Muscle of back (tissue), 11 donors: Measurements from ENCODE around the gene ZNF574. TPM values are rescaled to one million over a fixed set of nuclear protein-coding genes. Genes with fewer than 3 reads are reported as not detected.

Experiments
- DNase-seq, 3 donors: peaks; one replicate each; pipeline versions ENCODE4 v3.0.0 to v3.0.0-alpha.2; 2013
- polyA plus RNA-seq, 10 donors: library from polyadenylated mRNA; unstranded; fragments of 120-200 nt; gene quantifications; one replicate each; pipeline ENCODE4 v1.2.1, GENCODE V29; 2013; ENCODE audit not compliant: insufficient read length in 10 of 10

The ZNF574 gene
- polyA plus RNA-seq, 10 donors, result 7.5 to 14.1 (median 9.5) TPM

DNA sequence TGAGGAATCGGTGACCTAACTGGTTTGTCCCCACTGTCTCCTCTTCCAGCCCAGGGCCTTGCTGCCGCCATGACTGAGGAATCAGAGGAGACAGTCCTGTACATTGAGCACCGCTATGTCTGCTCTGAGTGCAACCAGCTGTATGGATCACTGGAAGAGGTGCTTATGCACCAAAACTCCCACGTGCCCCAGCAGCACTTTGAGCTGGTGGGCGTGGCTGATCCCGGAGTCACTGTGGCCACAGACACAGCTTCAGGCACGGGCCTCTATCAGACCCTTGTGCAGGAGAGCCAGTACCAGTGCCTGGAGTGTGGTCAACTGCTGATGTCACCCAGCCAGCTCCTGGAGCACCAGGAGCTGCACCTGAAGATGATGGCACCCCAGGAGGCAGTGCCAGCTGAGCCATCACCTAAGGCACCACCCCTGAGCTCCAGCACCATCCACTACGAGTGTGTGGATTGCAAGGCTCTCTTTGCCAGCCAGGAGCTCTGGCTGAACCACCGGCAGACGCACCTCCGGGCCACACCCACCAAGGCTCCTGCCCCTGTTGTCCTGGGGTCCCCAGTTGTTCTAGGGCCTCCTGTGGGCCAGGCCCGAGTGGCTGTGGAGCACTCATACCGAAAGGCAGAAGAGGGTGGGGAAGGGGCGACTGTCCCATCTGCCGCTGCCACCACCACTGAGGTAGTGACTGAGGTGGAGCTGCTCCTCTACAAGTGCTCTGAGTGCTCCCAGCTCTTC is 2.7 kb downstream of the ZNF574 start:
- DNase-seq, result no peak

DNA sequence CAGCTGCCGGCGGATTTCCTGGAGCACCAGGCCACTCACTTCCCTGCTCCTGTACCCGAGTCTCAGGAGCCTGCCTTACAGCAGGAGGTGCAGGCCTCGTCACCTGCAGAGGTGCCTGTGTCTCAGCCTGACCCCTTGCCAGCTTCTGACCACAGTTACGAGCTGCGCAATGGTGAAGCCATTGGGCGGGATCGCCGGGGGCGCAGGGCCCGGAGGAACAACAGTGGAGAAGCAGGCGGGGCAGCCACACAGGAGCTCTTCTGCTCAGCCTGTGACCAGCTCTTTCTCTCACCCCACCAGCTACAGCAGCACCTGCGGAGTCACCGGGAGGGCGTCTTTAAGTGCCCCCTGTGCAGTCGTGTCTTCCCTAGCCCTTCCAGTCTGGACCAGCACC is 3.3 kb downstream of the ZNF574 start:
- no peak for DNase-seq

DNA sequence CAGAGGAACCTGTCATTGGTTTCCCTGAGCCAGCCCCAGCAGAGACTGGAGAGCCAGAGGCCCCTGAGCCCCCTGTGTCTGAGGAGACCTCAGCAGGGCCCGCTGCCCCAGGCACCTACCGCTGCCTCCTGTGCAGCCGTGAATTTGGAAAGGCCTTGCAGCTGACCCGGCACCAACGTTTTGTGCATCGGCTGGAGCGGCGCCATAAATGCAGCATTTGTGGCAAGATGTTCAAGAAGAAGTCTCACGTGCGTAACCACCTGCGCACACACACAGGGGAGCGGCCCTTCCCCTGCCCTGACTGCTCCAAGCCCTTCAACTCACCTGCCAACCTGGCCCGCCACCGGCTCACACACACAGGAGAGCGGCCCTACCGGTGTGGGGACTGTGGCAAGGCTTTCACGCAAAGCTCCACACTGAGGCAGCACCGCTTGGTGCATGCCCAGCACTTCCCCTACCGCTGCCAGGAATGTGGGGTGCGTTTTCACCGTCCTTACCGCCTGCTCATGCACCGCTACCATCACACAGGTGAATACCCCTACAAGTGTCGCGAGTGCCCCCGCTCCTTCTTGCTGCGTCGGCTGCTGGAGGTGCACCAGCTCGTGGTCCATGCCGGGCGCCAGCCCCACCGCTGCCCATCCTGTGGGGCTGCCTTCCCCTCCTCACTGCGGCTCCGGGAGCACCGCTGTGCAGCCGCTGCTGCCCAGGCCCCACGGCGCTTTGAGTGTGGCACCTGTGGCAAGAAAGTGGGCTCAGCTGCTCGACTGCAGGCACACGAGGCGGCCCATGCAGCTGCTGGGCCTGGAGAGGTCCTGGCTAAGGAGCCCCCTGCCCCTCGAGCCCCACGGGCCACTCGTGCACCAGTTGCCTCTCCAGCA is 4.2 kb downstream of the ZNF574 start:
- no peak for DNase-seq

DNA sequence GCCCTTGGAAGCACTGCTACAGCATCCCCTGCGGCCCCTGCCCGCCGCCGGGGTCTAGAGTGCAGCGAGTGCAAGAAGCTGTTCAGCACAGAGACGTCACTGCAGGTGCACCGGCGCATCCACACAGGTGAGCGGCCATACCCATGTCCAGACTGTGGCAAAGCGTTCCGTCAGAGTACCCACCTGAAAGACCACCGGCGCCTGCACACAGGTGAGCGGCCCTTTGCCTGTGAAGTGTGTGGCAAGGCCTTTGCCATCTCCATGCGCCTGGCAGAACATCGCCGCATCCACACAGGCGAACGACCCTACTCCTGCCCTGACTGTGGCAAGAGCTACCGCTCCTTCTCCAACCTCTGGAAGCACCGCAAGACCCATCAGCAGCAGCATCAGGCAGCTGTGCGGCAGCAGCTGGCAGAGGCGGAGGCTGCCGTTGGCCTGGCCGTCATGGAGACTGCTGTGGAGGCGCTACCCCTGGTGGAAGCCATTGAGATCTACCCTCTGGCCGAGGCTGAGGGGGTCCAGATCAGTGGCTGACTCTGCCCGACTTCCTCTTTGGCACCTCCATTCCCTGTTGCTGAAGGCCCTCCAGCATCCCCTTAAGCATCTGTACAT is 4.9 kb downstream of the ZNF574 start:
- DNase-seq, result no peak

DNA sequence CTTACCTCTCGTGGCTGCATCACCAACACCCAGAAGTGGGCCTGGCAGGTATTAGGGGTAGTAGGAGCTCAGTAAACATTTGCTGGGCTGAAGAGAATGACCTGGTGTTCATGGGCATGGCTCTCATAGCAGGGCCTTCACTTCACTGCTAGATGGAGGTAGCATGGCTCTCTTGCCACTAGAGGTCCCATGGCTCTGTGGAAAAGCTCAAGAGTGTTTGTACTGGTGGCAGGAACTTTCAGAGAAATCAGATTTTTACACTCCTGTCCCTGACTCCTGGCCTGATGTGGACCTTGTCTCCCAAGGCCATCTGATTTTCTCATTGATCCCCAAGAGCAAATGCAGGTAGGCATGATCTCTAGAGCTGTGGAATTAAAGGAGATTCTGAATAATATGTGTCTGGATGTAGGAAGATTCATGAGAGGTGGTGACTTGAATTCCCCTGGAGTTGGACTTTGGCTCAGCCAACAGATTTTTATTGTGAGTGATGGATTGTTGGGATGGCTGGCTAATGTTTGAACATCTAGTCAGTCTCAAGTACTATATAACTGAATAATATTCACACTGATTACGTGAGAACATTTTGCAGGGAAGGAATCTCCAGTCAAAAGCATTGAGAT is 5.7 kb downstream of the ZNF574 start:
- no peak for DNase-seq

- no peak for DNase-seq
Observed at GRCh38 chr19:42083537-42083936, 7.6 kb downstream of the ZNF574 start.

DNA sequence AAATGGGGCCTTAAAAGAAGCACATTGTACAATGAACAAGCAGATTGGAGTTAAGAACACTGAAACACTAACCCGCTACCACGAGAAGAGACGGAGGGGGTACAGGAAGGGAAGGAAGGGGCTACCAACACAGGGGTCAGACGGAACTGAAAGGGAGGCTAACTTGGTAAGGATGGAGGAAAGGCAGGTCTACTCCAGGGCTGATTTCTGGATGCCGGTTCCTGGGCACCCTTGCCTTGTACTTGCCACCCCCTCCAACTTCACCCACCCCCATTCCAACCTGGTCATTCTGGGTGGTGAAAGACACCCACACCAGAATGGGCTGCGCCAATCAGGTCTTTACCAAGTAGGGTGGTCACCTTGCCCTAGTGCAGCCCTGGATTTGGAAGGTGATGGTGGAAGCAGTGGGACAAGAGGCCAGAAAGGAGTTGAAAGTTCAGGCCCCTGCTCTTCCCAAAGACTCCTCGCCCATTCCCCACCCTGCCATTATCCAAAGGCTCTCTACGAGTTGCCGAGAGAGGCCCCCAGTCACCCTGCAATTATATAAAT is 10.3 kb downstream of the ZNF574 start:
- DNase-seq, result no peak

DNA sequence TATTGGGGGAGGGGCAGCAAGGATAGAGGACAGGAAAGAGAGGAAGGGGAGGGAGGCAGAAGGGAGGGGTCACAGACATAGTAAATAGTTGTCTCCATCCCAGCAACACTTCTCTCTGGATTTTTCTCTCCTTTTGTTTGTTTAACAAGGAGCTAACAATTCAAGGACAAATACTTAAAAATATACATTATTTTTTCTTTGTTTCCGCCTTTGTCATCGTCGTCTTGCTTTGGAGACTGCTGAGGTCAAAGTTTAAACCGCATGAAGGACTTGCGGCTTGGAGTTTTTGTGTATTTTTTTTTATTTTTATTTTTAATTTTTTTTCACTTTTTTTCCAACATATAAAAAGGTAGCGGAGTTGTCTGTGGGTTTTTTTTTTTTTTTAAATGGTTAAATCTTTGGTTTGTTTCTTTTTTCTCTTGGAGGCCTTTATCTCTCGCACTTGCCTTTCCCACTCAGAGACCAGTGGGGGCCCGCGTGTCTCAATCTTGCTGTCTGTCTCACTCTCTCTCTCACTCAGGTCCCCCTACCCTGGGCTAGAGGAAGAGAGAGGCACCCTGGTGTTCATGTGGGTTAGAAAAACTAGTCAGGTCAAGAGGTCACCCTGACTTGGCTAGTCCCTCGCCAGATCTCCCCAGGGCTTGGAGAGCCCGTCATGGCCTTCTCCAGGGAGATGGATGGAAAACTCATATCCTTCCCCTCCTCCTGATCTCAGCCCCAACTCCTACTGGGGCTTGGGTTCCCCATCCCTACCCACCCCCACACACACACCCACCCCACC is 11.0 kb downstream of the ZNF574 start:
- no peak for DNase-seq

GRCh38 chr19:42088471-42089190 is 12.7 kb downstream of the ZNF574 start:
- DNase-seq, result peak in 1 of 3 donors; percentile 38

DNA sequence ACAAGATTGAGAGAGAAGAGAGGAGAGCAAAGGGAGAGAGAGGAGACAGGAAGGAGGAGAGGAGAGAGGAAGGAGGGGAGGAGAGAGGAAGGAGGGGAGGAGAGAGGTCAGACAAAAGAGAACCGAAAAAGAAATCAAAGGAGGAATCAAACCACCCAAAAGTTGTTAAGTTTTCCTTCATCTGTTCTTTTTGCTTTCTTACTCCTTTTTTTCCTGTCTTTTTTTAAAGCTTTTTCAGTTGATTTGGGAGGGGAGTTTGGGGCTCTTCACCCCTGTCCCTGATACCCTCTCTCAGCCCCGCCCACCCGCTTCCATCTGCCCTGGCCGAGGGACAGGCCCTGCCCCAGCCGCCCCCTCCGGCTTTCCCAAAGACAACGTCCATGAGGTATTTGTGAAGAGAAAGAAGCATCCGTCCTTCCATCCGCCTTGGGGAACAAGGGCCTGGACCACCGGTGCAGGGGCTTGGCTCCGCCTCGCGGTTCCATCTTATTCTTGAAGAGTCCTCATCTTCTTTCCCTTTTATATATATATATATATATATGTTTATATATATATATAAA is 13.3 kb downstream of the ZNF574 start:
- no peak for DNase-seq

DNA sequence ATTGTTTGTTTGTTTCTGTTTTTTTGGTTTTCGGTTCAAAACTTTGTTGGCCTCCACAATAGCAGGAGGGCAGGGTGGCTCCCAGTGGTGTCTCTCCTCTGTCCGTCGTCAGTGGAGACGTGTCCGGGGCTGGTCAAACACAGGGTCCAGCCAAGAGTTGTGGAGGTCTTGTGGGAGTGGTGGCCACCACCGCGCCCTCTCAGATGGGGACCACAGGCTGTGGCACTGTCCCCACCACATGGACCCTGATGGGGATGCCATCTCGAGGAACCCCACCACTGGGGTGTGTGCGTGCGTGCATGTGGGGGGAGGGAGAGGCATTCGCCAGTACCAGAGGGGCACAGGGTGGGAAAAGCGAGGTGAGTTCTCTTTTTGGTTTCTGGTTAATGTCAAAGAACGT is 13.8 kb downstream of the ZNF574 start:
- no peak for DNase-seq

DNA sequence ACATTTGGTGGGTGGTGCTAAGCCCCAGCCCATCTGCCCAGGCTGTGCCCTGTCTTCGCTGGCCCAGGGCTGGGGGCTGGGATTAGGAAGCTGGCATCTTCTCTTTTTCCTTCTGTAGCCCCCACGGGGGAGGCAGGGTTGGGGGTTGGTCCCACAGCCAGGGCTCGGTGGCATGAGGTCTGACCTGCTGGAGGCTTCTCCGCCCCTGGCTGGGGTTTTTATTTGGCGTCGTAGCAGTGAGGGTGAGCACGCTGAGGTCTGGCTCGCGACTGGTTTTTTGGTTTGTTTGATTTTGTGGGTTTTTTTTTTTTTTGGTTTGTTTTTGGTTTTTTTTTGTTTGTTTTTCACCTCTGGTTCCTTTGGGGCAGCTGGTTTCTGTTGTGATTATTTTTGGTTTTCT is 14.7 kb downstream of the ZNF574 start:
- DNase-seq, result no peak

GRCh38 chr19:42091300-42091699 is 15.3 kb downstream of the ZNF574 start:
- no peak for DNase-seq

DNA sequence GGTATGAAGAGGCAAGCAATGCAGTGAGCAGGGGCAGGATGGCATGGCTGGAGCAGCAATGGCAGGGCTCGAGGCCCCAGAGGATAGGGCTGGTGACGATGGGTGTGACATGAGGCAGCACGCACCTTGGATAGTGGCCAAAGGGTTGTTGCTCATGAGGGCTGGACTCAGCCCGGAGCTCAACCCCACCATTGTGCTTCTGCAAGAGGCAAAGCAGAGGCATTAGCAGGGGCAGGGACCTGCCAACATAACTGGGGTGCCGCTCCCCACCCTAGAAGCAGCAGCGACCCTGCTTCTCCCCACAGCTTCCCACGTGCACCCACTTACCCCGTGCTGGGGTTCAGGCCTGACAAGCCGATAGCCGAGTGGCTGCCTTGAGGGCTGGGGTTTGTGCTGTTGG is 15.8 kb downstream of the ZNF574 start:
- no peak for DNase-seq

- DNase-seq, result no peak
Observed at GRCh38 chr19:42092350-42092749, 16.4 kb downstream of the ZNF574 start.

GRCh38 chr19:42093505-42093904 is 17.5 kb downstream of the ZNF574 start:
- no peak for DNase-seq

DNA sequence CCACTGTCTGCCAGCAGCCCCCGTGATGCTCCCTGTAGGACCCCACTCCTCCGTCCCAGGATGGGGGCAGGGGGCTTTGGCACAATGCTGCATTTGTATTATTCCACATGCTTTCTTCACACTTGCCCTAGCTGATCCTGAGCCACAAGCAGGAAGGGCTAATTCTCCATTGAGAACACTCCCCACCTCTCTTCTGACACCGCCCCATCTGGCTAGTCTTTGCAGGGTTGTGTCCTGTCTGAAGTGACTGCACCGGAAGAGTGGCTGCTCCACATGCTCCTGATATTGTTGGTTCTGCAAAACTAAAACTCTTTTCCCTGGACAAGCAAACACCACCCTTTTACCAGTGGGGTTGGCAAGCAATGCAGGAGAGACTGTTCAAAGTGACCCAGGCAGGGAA is 18.0 kb downstream of the ZNF574 start:
- no peak for DNase-seq

- DNase-seq, result no peak
Observed at GRCh38 chr19:42095142-42095813, 19.3 kb downstream of the ZNF574 start.

DNA sequence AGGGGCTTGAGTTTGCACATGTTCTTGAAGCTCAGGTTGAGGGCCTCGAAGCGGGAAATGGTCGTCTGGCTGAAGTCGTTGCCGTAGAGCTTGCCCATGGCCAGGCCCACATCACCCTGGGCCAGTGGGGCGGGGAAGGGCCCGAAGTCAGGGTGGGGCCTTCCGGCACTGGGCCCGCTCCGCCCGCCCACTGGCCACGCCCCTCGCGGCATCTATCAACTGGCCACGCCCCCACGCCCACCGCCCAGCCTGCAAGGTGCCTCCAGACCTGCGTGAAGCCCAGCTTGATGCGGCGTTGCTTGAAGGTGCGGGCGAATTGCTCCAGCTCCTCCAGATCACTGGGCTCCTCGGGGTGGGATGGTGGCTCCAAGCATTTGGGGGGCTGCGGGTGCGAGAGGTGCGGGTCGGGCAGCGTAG is 19.9 kb downstream of the ZNF574 start:
- no peak for DNase-seq
